ENCODE measurements around the gene KIF12.

Gene KIF12

DNA sequence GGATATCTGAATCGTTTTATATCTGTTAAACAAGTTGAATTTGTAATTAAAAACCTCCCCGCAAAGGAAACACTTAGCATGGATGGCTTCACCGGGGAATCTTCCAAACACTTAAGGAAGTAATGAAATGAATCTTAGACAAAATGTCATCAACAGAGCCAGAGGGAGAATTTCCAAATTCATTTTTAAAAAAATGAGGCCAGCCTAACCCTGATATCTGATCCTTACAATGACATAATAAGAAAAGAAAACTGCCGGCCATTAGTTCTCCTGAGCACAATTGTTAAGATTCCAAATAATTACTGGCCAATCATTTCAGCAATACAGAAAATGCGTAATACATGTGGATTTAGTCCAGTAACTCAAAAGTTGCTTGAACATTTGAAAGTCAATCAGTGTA is 6.1 kb upstream of the KIF12 start:
- no peak for DNase-seq (ENCODE audit: low read depth in 3 of 3)

DNA sequence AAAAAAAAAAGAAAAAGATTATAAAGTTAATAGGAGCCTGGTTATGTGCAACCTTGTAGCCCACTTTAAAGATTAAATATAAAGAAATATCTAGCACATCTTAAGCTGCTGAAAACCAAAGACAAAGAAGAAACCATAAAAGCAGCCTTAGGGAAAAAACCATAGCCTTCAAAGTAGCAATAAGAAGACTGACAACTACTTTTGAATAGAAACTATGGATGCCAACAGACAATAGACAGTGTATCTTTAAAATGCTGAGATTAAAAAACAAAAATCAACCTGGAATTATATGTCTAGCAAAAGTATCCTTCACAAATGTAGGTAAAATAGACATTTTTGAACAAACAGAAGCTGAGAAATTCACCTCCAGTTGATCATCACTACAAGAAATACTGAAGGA is 3.4 kb upstream of the KIF12 start:
- no peak for DNase-seq (ENCODE audit: low read depth in 3 of 3)

DNA sequence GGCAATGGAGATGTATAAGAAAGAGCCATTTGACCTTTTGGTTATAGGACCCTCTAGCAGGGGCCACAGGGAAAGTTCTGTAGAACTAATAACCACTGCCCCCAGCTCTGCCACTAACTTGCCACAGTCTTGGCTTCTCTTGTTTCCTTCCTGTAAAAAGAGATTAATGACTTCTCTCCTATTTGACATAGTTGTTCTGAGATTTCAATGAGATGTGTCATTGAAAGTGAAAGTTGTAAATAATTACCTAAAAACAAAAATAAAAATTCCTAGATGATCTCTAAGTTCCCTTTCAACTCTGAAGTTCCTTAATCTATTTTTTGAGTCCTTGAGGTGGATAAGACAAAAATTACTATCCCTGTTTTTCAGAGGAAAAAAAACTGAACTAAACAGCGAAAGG is 1.4 kb upstream of the KIF12 start:
- DNase-seq (ENCODE audit: low read depth in 3 of 3): no peak

DNA sequence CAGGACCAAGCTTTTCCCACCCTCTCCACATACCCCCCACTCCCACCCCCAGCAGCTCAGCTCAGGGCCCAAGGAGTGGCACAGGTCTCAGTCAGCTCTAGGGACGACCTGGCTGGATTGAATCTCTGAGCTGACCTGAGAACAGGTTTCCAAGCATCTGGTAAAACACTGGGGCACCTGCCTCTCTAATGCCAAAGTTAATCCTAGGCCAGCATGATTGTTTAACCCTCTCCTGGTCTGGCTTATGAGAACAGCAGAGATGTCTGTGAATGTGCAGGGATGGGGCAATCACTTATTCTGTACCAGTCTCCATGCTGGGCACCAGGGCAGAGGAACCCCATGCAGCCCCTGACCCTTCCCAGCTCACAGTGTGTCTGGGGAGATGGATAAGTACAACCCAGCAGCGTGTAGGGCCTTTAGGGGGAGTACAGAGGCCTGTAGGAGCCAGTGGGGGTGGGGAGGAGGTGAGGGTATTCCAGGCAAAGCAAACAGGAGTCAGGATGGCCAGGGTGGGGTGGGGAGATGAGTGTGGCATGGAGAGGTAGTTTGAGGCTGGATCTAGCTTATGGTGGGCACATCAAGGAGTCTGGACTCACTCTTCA is 678 bp upstream of the KIF12 start:
- no peak for DNase-seq (ENCODE audit: low read depth in 3 of 3)

DNA sequence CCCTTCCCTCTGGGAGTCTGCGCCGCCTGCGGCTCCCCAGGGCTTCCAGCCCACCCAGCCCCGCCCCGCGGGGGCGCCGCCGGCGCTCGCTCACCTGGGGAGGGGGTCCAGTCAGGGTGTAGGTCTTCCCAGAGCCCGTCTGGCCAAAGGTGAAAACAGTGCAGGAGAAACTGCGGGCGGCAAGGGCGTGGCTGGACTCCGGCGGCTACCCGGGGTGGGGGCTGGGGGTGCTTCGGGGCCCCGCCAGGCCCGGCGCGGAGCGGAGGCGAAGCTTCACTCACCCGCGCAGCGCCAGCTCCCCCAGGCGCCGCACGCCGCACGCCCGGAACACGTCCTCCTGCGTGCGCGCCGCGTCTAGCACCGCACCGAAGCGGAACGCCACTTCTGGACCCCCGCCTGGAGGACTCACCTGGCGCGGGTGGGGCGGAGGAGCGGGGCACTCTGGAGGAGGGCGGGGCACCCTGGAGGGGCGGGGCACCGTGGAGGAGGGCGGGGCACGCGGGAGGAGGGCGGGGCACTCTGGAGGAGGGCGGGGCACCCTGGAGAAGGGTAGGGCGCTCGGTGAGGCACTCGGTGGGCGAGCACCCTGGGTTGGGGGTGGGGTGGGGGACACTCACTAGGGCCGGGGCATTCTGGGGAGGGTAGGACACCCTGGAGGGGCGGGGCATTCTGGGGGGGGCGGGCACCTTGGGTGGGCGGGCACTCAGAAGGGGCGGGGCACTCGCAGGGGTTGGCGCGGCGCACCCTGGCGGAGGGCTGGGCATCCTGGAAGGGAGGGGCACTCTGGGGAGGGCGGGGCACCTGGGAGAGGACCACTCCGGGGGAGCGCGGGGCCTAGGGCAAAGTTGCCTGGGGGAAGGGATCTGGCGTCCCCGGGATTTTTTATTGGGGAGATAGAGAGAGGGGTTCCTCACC is 814 bp downstream of the KIF12 start:
- DNase-seq (ENCODE audit: low read depth in 3 of 3): peak in 1 of 3 donors; percentile 36

DNA sequence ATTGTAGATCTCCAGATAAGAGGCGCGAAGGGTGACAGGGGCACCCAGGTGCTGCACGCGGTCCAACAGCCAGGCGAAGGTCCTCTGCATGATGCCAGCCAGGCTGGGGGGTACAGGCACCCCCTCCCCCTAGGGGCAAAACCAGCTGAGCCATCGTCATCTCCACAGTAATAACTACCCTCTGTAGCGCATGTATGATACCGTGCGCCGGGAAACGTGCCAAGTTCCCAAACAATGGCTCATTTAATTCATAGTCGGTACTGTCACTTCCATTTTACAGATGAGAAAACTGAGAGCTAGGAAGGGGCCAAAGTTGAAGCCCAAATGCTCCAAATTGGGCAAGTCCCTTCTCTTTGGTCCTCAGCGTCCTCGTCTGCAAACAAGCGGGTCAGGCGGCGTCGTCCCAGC is 1.5 kb downstream of the KIF12 start:
- no peak for DNase-seq (ENCODE audit: low read depth in 3 of 3)

DNA sequence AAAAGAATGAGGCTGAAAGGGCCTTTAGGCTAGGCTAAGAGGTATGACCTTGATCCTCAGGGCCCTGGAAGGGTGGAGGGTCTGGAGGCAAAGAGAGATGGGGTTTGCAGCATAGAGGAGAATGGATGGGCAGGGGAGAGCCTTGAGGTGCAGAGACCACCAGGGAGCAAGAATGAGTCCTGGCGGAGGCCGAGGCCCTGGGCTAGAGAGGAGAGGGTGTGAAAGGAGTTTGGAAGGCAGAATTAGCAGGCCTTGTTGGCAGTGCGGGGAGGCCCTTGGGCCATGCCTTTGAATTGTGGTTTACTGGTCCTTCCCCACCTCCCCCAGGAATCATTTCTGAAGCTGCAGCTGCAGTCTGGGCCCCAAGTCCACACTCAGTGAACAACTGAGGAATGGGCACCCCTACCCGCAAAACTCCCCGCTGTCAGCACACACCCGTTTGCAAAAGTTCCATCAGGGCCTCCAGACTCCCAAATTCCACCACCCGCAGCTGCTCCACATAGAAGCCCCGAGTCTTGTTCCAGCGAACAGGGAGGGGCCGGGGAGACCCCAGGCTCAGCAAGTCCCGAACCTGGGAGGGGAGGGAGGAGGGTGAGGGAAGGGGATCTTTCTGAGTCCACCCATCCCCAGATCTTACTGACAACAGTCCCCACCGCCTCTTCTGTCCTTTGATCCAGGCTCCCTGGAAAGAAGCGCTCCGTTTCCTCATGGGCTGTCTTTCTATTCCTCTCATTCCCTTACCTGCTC is 2.1 kb downstream of the KIF12 start:
- DNase-seq (ENCODE audit: low read depth in 3 of 3): no peak

DNA sequence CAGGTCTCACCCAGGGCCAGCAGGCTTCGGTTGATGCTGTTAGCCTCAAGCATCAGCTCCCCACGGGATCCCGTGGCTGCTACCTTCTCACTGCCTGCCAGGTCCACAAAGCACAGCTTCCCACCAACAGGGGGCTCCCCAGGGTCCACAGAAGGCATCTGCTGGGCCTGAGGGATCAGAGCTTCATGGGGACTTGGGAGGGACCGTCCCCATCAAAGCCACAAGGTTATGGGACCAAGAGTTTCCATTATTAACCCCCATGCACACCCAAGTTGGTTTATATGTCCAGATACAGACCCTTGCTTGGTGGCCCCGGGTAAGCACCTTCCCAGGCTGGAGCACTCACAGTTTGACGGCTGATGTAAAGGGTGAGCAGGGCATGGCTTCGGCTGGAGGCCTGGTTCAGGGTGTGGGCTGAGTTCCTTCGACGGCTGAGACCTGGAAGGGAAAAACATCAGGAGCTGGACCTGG is 3.0 kb downstream of the KIF12 start:
- no peak for DNase-seq (ENCODE audit: low read depth in 3 of 3)

DNA sequence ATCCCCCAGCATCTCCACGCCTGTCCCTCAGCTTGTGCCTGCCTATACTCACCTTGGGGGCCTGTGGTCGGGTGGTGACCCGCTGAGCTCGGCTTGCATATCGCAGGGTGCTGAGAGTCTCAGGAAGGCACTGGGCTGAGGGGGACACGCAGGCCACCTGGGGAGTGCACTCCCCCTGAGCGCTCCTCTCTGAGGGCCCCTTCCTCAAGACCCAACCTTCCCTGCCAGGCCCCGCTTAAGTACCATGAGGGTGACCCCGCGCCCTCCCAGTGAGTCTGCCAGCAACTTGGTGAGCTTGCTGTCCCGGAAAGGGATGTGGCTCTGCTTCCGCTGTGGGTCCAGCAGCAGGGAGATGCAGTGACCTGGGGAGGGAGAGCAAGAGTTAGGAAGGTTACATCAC is 4.1 kb downstream of the KIF12 start:
- no peak for DNase-seq (ENCODE audit: low read depth in 3 of 3)

DNA sequence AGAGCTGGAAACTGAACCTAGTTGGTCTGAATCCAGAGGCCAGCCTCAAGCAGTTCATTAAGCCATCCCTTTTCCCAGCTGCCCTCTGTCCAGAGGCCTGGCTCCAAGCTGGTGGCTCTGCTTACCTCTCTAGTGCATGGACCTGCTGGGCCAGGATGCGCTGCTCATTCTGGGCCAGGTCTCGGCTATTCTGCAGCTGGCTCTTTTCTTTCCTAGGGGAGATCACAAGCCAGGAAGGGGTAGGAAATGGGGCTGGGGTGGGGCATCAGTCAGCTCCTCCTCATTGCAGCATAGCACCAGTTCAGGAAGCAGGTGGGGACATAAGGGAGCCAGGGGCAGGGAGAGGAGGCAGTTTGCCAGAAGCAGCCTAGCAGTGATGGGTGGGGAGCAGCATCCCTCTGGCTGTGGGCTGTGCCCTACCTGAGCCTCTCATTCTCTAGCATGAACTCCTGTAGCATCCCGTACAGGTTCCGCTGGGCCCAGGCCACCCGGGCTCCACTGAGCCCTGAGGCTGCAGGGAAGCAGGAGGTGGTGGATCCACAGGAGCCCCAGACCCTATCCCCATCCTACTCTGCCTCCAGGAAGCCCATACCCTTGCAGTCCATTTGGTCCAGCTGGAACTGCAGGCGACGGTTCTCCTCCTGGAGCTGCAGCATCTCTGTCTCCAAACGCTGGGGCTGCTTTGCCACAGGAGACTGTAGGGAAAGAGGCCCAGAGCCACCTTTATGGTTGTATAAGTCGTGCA is 5.2 kb downstream of the KIF12 start:
- no peak for DNase-seq (ENCODE audit: low read depth in 3 of 3)

DNA sequence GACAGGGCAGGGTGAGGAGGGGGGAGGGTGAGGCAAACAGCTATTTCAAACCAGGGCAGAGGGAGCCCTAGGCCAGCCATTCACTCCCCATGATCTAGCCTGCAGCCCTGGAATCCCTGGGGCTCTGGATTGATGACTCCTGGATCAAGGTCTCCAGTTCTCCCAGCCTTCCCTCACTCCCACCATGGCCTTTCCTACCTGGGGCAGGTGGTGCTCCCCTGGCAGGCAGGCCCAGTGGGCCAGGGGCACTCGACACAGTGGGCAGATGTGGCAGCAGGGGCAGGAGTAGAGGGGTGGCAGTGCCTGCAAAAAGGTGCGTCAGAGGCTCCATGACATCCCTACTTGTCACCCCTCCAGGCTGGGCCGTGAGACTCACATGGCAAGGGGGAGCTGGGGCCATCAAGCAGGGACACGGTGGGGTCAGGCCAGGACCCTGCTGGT is 6.0 kb downstream of the KIF12 start:
- no peak for DNase-seq (ENCODE audit: low read depth in 3 of 3)

DNA sequence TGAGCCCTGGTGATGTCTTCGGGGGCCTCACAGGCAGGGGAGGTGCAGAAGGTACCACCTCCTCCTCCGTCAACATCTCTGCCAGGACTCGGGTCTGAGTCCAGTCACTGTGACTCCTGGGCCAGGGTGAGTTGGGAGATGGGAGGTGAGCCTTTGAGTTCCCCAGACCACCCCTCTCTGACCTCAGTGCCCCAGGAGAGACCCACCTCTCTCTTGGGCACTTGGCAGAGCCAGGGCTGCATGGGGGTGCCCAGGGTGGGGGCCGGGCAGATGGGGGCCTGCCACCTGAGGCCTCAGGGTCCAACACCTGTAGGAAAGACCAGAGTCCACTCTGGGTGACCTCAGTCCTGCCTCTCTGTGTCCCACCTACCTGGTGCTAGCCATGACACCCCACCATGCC is 6.8 kb downstream of the KIF12 start:
- no peak for DNase-seq (ENCODE audit: low read depth in 3 of 3)

DNA sequence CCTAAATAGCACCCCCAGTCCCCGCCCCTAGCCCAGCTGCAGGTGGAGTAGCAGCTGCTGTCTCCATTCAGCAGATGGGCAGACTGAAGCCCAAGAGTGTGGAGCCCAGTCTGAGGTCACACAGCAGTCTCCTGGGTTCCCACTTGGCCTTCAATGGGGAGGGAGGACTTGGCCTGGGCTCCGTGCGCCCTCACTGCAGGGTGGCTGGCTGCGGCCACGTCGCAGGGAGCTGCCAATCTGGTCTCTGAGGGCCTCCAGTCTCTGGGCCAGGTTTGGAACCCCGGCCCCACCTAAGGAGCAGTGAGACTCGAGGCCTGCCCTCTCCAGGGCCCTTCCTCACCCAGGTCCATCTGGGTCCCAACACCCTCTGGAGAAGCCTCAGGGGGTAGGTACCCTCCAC is 7.4 kb downstream of the KIF12 start:
- DNase-seq (ENCODE audit: low read depth in 3 of 3): no peak

DNA sequence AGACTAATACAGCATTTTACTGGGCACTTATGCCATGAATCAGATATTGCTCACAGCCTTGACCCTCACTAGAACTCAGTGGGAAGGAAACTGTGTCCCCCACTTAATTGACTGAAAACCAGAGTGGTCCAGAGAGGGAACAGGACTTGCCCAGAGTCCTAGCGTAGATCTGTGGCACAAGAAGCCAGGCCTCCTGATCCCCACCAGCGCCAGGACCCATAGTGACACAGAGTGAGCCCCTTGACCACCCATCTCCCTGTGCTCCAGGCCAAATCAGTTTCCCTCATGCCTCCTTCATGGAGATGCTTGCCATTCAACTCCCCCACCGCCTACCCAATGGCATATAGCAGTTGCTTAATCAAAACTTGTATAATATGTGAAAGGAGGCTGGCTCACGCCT is 8.3 kb downstream of the KIF12 start:
- no peak for DNase-seq (ENCODE audit: low read depth in 3 of 3)

DNA sequence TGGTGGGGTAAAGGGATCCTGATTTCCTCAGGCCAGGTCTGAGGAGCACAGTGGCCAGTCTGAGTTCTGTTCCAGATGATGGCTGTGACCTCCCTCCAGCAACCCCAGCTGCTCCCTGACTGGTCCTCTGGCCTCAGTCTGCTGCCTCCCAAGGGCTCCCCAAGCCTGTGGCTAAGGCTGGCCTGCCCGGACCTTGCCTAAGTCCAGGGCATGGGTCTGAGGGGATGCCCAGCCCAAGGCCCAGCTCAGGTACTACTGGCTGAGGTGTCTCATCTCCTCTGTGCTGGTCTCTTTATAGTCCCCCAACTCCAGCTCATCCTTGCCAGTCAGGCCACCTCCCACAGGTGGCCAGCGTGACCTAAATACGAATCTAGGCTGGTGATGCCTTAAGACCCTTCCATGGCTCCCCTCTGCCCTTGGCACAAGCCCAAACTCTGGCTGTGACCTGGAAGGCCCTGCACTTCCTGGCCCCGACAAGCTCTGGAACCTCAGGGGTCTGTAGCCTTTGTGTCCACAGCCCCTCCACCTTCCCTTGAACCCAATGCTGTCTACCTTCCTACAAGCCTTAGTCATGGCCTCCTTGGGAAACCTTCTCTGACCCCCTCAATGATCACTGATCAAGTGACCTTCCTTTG is 9.8 kb downstream of the KIF12 start:
- no peak for DNase-seq (ENCODE audit: low read depth in 3 of 3)

DNA sequence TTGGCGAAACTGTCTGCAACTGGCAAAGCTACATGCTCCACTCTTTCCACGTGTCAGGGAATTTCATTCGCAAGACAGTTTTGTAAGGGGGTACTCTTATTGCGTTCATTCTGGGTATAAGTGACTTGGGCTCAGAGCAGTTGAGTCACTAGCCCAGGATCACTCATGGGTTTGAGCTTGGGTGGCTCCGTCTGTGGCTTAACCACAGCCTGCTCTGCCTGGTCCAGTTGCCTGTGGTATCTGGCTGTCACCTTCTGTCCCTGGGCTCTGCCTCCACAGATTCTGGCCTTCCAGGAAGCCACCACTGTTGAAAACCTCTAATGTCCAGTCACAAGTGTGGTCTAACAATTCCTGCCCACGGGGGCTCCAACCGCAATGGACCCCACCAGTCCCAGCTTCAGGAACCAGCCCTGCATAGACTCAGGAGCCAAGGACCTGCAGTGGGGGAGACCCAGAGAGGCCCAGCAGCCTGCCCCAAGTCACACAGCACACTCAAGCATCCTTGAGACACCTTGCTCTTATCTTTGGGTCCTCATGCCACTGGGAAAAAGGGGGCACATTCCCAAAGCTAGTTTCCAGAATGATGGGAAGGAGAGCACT is 10.4 kb downstream of the KIF12 start:
- no peak for DNase-seq (ENCODE audit: low read depth in 3 of 3)

DNA sequence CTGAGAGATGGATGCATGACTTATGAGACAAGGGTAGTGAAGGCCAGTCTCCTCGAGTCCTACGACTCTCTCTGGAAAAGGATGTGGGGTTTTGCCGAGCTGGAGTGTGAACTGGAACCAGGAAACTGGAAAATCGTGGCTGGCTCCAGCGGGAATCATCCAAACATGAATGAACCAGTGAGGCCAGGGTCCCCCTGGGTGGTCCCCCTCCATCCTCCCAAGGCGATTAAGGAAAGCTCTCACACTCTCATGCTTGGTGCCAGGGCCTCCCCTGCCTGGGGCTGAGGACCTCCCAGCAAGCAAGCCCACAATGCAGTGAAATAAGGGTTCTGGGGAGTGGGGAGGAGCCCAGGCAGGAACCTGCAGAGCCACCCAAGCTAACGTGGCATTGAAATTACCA is 11.4 kb downstream of the KIF12 start:
- DNase-seq (ENCODE audit: low read depth in 3 of 3): no peak

DNA sequence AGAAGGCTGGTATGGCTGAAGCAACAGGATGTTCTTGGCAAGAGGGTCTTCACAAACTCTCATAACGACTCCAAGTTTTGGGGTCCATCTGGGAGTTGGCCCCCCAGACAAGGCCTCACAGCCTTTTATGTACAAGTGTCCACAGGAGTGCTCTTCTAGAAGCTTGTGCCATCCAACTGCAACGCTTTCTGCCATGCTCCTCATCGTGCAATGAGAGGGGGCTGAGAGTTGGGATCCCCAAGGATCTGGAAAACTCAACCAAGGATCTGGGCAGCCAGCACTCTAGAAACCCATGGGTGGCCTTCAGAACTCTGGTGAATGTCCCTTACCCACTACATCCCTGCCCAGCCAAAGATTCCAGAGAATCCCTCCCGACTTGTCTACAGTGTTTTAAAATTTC is 12.5 kb downstream of the KIF12 start:
- DNase-seq (ENCODE audit: low read depth in 3 of 3): no peak

DNA sequence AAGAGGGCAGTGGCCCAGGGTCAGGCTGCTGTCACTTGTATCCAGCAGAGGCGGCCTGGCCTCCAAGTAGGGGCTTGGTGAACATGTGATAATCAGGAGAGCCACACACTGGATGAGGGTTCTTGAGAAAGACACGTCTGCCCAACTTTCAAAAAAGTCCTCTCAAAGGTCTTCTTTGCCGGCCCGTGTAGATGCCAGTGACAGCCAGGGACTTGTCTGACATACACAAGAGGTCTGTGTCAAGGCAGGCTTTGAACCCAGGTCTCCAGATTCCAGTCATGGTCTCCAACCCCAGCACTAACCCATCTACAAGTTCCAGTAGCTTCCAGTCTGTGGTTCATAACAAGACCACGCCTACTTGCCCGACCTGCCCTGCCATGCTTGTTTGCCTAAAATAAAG is 13.1 kb downstream of the KIF12 start:
- DNase-seq (ENCODE audit: low read depth in 3 of 3): no peak

DNA sequence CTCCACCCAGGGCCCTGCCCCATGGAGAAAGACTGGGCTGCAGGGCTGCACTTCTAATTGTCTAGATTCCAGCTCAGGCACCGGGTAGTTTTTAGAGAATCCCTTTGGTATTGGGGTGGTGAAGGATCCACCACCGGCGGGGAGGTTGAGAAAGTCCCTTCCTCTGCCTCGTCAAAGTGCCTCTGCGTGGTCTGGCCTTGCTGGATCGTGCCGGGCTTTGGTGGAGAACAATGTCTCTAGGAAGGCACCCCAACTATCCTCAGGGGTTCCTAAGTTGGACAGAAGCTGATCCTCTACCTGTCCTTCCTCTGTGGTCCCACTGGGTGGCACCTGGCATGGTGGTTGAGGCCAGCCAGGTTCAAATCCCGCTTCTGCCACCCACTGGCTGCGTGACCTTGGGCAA is 13.7 kb downstream of the KIF12 start:
- no peak for DNase-seq (ENCODE audit: low read depth in 3 of 3)

Data from stimulated activated CD4-positive, alpha-beta T cell treated with anti-CD3 and anti-CD28 coated beads, TNF-alpha, amount 100 ng/mL, for 48 hours (primary cell).